IMR-90 (cell line): Measurements from ENCODE around the gene LEMD1.

Experiments
- CEBPB ChIP-seq: IDR thresholded peaks from 2 replicates; pipeline ENCODE4 v1.6.1; 2012; ENCODE audit warnings: low read depth, low read length, improper control_type of control experiment
- CHD1 ChIP-seq: IDR thresholded peaks from 2 replicates; pipeline ENCODE4 v1.6.1; 2012; ENCODE audit warnings: low read depth, low read length, improper control_type of control experiment
- CTCF ChIP-seq: conservative IDR thresholded peaks from 2 replicates; pipeline ENCODE4 v1.5.1; 2012; ENCODE audit warnings: mild to moderate bottlenecking, low read depth, low read length, improper control_type of control experiment
- ELK1 ChIP-seq: fragments of 150-350 bp; IDR thresholded peaks from 2 replicates; pipeline ENCODE4 v1.6.1; 2016; ENCODE audit warnings: low read depth, mild to moderate bottlenecking, low read length, moderate library complexity, borderline replicate concordance
- MAFK ChIP-seq: IDR thresholded peaks from 2 replicates; pipeline ENCODE4 v1.6.1; 2012; ENCODE audit warnings: low read depth, low read length, improper control_type of control experiment
- MAZ ChIP-seq: IDR thresholded peaks from 2 replicates; pipeline ENCODE4 v1.6.1; 2012; ENCODE audit warnings: low read depth, mild to moderate bottlenecking, low read length, improper control_type of control experiment, moderate library complexity, borderline replicate concordance
- MXI1 ChIP-seq: IDR thresholded peaks from 2 replicates; pipeline ENCODE4 v1.6.1; 2012; ENCODE audit warnings: low read depth, mild to moderate bottlenecking, low read length, moderate library complexity, borderline replicate concordance
- NFE2L2 ChIP-seq: fragments of 150-350 bp; IDR thresholded peaks from 2 replicates; pipeline ENCODE4 v1.6.1; 2016; ENCODE audit warnings: low read depth, mild to moderate bottlenecking, low read length
- POLR2A ChIP-seq: IDR thresholded peaks from 2 replicates; pipeline ENCODE4 v1.6.1; 2012; ENCODE audit warnings: mild to moderate bottlenecking, low read depth, low read length
- RAD21 ChIP-seq: IDR thresholded peaks from 2 replicates; pipeline ENCODE4 v1.6.1; 2012; ENCODE audit warnings: low read length, improper control_type of control experiment
- RCOR1 ChIP-seq: IDR thresholded peaks from 2 replicates; pipeline ENCODE4 v1.6.1; 2012; ENCODE audit warnings: mild to moderate bottlenecking, low read length, improper control_type of control experiment; ENCODE audit not compliant: insufficient replicate concordance
- RFX5 ChIP-seq: IDR thresholded peaks from 2 replicates; pipeline ENCODE4 v1.8.0; 2012; ENCODE audit warnings: low read depth, mild to moderate bottlenecking, low read length, moderate library complexity
- SMC3 ChIP-seq: fragments of 150-350 bp; IDR thresholded peaks from 2 replicates; pipeline ENCODE4 v1.6.1; 2016; ENCODE audit warnings: low read depth, mild to moderate bottlenecking, antibody characterized with exemption, low read length, moderate library complexity
- USF2 ChIP-seq: fragments of 150-350 bp; IDR thresholded peaks from 2 replicates; pipeline ENCODE4 v1.6.1; 2017; ENCODE audit warnings: mild to moderate bottlenecking, antibody characterized with exemption, low read length, low read depth

- no peak for TF ChIP-seq CTCF
- no peak for TF ChIP-seq CHD1
- no peak for TF ChIP-seq MAFK
- TF ChIP-seq RAD21 = no peak
- no peak for TF ChIP-seq MAZ
- no peak for TF ChIP-seq SMC3
- TF ChIP-seq USF2 = no peak
- no peak for TF ChIP-seq POLR2A
- no peak for TF ChIP-seq CEBPB
- no peak for TF ChIP-seq RFX5
- no peak for TF ChIP-seq MXI1
- no peak for TF ChIP-seq RCOR1
- TF ChIP-seq ELK1 = no peak
- no peak for TF ChIP-seq NFE2L2
Measured at GRCh38 chr1:205466595-205467220, 44.9 kb upstream of the LEMD1 start.
